ENCODE measurements around the gene KCNJ15. TPM values are rescaled to one million over a fixed set of nuclear protein-coding genes. Genes with fewer than 3 reads are reported as not detected.
A peak's percentile ranks its signal among the peaks of the same experiment; 100 is the strongest.

Gene KCNJ15
- total RNA-seq, 1 donor, result under 0.01 TPM

DNA sequence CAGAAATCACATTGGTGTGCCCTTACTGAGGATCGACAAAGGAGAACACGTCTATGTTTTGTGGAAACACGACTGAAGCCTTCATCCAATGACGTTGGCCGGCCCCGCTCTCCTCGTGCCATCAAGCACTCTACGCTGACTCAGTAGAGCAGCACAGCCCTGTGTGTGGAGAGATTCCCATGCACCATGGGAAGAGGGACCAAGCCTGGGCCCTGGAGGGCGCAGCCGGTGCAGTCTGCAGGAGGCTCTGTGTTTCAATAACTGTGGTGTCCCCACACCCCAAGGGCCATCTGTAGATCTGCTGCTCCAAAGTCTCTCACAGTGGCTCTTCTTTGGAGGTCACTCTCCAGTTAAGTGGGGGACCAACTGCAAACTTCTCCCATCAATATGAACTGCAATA is 97.4 kb downstream of the KCNJ15 start:
- DNase-seq (ENCODE audit: low read depth), result no peak
- TF ChIP-seq, protein P1, sequence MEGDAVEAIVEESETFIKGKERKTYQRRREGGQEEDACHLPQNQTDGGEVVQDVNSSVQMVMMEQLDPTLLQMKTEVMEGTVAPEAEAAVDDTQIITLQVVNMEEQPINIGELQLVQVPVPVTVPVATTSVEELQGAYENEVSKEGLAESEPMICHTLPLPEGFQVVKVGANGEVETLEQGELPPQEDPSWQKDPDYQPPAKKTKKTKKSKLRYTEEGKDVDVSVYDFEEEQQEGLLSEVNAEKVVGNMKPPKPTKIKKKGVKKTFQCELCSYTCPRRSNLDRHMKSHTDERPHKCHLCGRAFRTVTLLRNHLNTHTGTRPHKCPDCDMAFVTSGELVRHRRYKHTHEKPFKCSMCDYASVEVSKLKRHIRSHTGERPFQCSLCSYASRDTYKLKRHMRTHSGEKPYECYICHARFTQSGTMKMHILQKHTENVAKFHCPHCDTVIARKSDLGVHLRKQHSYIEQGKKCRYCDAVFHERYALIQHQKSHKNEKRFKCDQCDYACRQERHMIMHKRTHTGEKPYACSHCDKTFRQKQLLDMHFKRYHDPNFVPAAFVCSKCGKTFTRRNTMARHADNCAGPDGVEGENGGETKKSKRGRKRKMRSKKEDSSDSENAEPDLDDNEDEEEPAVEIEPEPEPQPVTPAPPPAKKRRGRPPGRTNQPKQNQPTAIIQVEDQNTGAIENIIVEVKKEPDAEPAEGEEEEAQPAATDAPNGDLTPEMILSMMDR (IDR thresholded peaks at IDR 0.05; ENCODE audit: insufficient read depth, low read depth, low read length), result no peak
- H3K4me3 ChIP-seq (ENCODE audit: low read depth, low read length), result no peak overlapping the region

DNA sequence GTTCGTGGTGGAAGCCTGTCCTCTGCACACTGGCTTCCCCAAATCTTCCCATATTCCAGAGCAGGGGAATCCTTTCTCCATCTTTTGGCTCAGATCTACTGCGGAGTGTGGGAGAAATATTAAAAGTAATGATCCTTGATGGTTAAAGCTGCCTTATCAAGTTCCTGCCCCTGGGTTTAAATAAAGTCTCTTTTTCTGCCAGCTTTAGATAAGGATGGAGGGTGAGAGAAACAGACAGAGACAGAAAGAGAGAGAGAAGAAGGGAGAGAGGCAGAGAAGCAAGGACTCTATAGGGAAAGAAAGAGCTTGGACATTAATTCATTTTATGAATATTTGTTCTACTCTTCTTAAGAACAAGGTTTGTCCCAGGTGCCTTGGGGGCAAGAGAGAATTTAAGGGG is 98.0 kb downstream of the KCNJ15 start:
- DNase-seq (ENCODE audit: low read depth), result no peak
- TF ChIP-seq, protein P1 (IDR thresholded peaks at IDR 0.05; ENCODE audit: insufficient read depth, low read depth, low read length), result no peak
- no peak overlapping the region for H3K4me3 ChIP-seq (ENCODE audit: low read depth, low read length)

DNA sequence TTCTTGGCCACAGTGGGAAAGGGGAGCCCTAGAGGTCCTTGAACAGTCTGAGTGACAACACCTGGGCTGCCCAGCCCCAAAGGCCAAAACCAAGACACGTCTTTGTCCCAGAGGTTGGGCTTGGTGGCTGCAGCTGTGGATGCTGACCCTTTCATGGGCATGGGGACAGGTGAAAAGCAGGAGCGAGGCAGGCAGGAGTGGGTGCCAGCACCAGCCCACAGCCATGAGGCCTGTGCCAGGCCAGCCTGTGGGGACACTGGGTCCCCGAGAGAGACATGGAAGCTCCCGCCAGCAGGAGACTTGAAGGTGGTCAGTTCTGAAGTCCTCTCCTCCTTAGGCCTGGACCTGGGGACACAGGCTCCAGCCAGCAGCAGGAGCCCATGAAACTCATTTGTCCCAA is 98.6 kb downstream of the KCNJ15 start:
- no peak for DNase-seq (ENCODE audit: low read depth)
- no peak overlapping the region for H3K4me3 ChIP-seq (ENCODE audit: low read depth, low read length)
- TF ChIP-seq, protein P1 (IDR thresholded peaks at IDR 0.05; ENCODE audit: insufficient read depth, low read depth, low read length), result no peak

DNA sequence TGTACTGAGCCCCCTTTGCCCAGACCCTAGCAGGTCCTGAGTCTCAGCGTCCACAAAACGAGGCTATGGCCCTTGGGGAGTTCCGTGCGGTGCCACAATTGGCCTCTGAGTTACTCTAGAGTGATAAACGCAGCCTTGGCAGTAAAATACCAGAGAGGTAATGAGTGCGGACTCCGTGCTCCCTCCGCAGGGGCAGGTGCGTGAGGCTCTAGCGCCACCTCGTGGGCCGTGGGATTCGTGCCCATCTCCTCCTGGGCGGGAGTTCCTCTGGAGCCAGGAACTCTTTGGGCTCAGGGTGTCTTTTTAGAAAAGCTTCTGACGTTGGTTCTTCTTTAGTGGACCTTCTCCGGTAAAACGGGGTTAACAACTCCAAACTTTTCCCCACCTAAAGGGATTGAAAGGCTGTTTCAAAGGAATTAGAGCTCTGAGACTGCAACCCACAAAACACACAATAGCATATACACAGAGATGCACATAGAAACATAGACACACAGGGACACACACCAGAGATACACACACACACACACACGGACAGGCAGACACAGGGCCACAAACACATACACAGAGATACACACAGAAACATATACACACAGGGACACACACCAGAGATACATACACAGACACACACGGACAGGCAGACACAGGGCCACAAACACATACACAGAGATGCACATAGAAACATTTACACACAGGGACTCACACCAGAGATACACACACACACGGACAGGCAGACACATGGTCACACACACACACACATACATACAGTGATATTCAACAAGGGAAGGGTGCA is 99.4 kb downstream of the KCNJ15 start:
- DNase-seq (ENCODE audit: low read depth), result peak; percentile 67
- no peak overlapping the region for H3K4me3 ChIP-seq (ENCODE audit: low read depth, low read length)
- TF ChIP-seq, protein P1 (IDR thresholded peaks at IDR 0.05; ENCODE audit: insufficient read depth, low read depth, low read length), result peak; percentile 99

Other genes starting within 250 kb of the KCNJ15 start
- gene ERG, start 241.5 kb downstream of the KCNJ15 start, total RNA-seq, result not detected in 2 replicates

All from fibroblast of villous mesenchyme (primary cell).